Tibial nerve (tissue), 3 donors: ENCODE results near the gene GPN3.

Source experiments
- EP300 ChIP-seq, 2 donors: sonication (generic); formaldehyde crosslinking; IDR thresholded peaks; one replicate each; pipeline ENCODE4 v1.6.1; 2017; ENCODE audit warnings: antibody characterized with exemption in 2 of 2, mild to moderate bottlenecking in 1 of 2
- POLR2A ChIP-seq, 2 donors: fragments of 450-650 bp; IDR thresholded peaks; one replicate each; pipeline ENCODE4 v1.6.1; 2017; ENCODE audit warnings: antibody characterized with exemption in 2 of 2, mild to moderate bottlenecking in 2 of 2, moderate library complexity in 2 of 2

DNA sequence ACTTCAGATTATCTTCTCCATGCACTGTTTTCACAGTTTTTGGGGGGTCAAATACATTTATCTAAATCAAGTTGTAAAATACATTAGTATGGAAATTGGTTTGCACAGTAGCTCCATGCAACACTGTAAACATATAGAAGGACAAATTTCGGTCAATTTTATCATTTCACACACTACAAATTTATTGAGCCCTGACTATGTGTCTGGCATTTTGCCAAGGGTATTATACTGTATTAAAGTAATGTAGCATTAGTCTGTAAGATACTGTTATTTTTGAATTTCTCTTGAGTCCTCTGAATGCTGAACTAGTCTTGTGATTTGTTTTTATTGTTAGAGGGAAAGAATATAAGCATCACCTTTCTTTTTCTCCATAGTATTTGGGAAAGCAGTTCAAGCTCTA lies 35.4 kb upstream of the GPN3 start:
- TF ChIP-seq POLR2A (IDR thresholded peaks at IDR 0.05) (no peak), EP300 (IDR thresholded peaks at IDR 0.05) (no peak)
